H1 (cell line): ENCODE measurements around the gene CCDC59. TPM values are rescaled to one million over a fixed set of nuclear protein-coding genes. Genes with fewer than 3 reads are reported as not detected.

Experiments used
- CTCF ChIA-PET: fragments of 300-600 bp; sonication (Branson Sonifier 250); formaldehyde crosslinking; loops from one replicate; lab custom pipeline; 2021; ENCODE audit not compliant: partially characterized antibody; lab: Charles Lee
- POLR2A ChIA-PET: fragments of 300-600 bp; sonication (Branson Sonifier 250); formaldehyde crosslinking; loops from one replicate; lab custom pipeline; 2021; ENCODE audit warnings: inconsistent platforms; ENCODE audit not compliant: partially characterized antibody; lab: Charles Lee
- DNase-seq, 2 experiments: peaks; one replicate each; pipeline versions ENCODE4 v3.0.0 to v3.0.0-alpha.2; 2010 to 2022; ENCODE audit warnings: low spot score in 2 of 2, low read depth in 1 of 2, mixed read lengths in 1 of 2
- FAIRE-seq: peaks from 2 replicates; lab custom pipeline; 2011; peaks lifted over from hg19 to GRCh38; lab: Jason Lieb, UNC
- H2AFZ ChIP-seq: 2 replicates; pipeline ENCODE4 v1.8.1; 2012; ENCODE audit warnings: low read length, inconsistent platforms
- H2AK5ac ChIP-seq: 2 replicates; pipeline ENCODE4 v1.6.1; 2013; ENCODE audit warnings: low read depth, low read length
- H2BK120ac ChIP-seq: replicated peaks from 2 replicates; pipeline ENCODE3; 2013; ENCODE audit warnings: low read depth, low read length, inconsistent platforms
- H2BK12ac ChIP-seq: 2 replicates; pipeline ENCODE4 v1.6.1; 2013; ENCODE audit warnings: low read depth, low read length
- H2BK15ac ChIP-seq: 2 replicates; pipeline ENCODE4 v1.6.1; 2013; ENCODE audit warnings: low read length
- H2BK20ac ChIP-seq: 2 replicates; pipeline ENCODE4 v1.6.1; 2013; ENCODE audit warnings: low read length
- H2BK5ac ChIP-seq: 2 replicates; pipeline ENCODE4 v1.6.1; 2013; ENCODE audit warnings: low read depth, low read length
- H3K14ac ChIP-seq: 2 replicates; pipeline ENCODE4 v1.6.1; 2013; ENCODE audit warnings: inconsistent platforms; ENCODE audit not compliant: insufficient read length
- H3K18ac ChIP-seq: 2 replicates; pipeline ENCODE4 v1.6.1; 2013; ENCODE audit warnings: low read length; ENCODE audit errors: extremely low read depth
- H3K23ac ChIP-seq: 2 replicates; pipeline ENCODE4 v1.6.1; 2013; ENCODE audit warnings: inconsistent platforms; ENCODE audit not compliant: insufficient read length
- H3K23me2 ChIP-seq: 2 replicates; pipeline ENCODE4 v1.6.1; 2013; ENCODE audit warnings: low read depth, low read length
- H3K27ac ChIP-seq: 2 replicates; pipeline ENCODE4 v1.6.1; 2011; ENCODE audit warnings: low read depth, low read length, inconsistent platforms
- H3K27me3 ChIP-seq, 4 experiments: replicated peaks in 1 of 4; 1 replicate in 1 of 4; 2 replicates in 3 of 4; pipeline versions ENCODE4 v1.6.1 to v1.8.1; 2011 to 2013; ENCODE audit warnings: low read length in 3 of 4, mild to moderate bottlenecking in 3 of 4, inconsistent platforms in 2 of 4, mixed read lengths in 2 of 4, moderate library complexity in 1 of 4; ENCODE audit not compliant: control insufficient read depth in 3 of 4, insufficient read depth in 3 of 4; ENCODE audit errors: extremely low read depth in 1 of 4
- H3K36me3 ChIP-seq, 4 experiments: 2 replicates each; pipeline versions ENCODE4 v1.6.1 to v1.8.1; 2011 to 2013; ENCODE audit warnings: mild to moderate bottlenecking in 4 of 4, low read length in 3 of 4, moderate library complexity in 2 of 4, control low read depth in 1 of 4, inconsistent platforms in 1 of 4; ENCODE audit not compliant: insufficient read depth in 4 of 4, control insufficient read depth in 2 of 4
- H3K4ac ChIP-seq: replicated peaks from 2 replicates; pipeline ENCODE3; 2013; ENCODE audit warnings: low read length, low read depth, mixed read lengths, inconsistent platforms; ENCODE audit not compliant: insufficient read length
- H3K4me1 ChIP-seq, 4 experiments: replicated peaks in 1 of 4; 1 replicate in 1 of 4; 2 replicates in 3 of 4; pipeline versions ENCODE4 v1.6.1 to v1.8.1; 2011 to 2013; ENCODE audit warnings: low read length in 3 of 4, inconsistent platforms in 2 of 4, mixed read lengths in 1 of 4; ENCODE audit not compliant: insufficient read depth in 4 of 4, control insufficient read depth in 3 of 4
- H3K4me2 ChIP-seq, 2 experiments: 2 replicates each; pipeline versions ENCODE4 v1.6.1 to v1.8.1; 2011 to 2013; ENCODE audit warnings: low read depth in 2 of 2, low read length in 2 of 2, control low read depth in 1 of 2, inconsistent platforms in 1 of 2, mild to moderate bottlenecking in 1 of 2; ENCODE audit not compliant: insufficient read depth in 1 of 2
- H3K4me3 ChIP-seq, 4 experiments: fragments of 200-600, 300-600 bp in 1 of 4; sonication (generic), shearing (Covaris generic), sonication (Bioruptor Twin) in 1 of 4; 2 replicates each; pipeline versions ENCODE4 v1.5.1 to v1.8.1; 2011 to 2016; ENCODE audit warnings: low read length in 4 of 4, low read depth in 3 of 4, control low read depth in 2 of 4, inconsistent platforms in 2 of 4, mild to moderate bottlenecking in 2 of 4, mixed read lengths in 1 of 4, moderate library complexity in 1 of 4; ENCODE audit not compliant: insufficient read depth in 2 of 4; ENCODE audit errors: extremely low read depth in 1 of 4
- H3K56ac ChIP-seq: replicated peaks from 2 replicates; pipeline ENCODE3; 2013; ENCODE audit warnings: low read depth, mild to moderate bottlenecking, mixed read lengths, low read length, inconsistent platforms; ENCODE audit not compliant: insufficient read length
- H3K79me1 ChIP-seq: 2 replicates; pipeline ENCODE4 v1.6.1; 2013; ENCODE audit warnings: low read depth, low read length, control low read depth
- H3K79me2 ChIP-seq, 2 experiments: 2 replicates each; pipeline versions ENCODE4 v1.6.1 to v1.8.1; 2012 to 2013; ENCODE audit warnings: low read length in 2 of 2, mild to moderate bottlenecking in 2 of 2, inconsistent platforms in 1 of 2; ENCODE audit not compliant: insufficient read depth in 2 of 2, control insufficient read depth in 1 of 2
- H3K9ac ChIP-seq, 4 experiments: replicated peaks in 1 of 4; 1 replicate in 1 of 4; 2 replicates in 3 of 4; pipeline versions ENCODE4 v1.6.1 to v1.8.1; 2011 to 2013; ENCODE audit warnings: low read depth in 3 of 4, low read length in 3 of 4, control low read depth in 2 of 4, mild to moderate bottlenecking in 2 of 4, moderate library complexity in 2 of 4, inconsistent platforms in 1 of 4; ENCODE audit errors: extremely low read depth in 1 of 4
- H3K9me3 ChIP-seq, 2 experiments: 2 replicates each; pipeline versions ENCODE4 v1.6.1 to v1.8.1; 2012 to 2013; ENCODE audit warnings: mild to moderate bottlenecking in 2 of 2, moderate library complexity in 2 of 2, control low read depth in 1 of 2, inconsistent platforms in 1 of 2, low read depth in 1 of 2, low read length in 1 of 2, mixed read lengths in 1 of 2; ENCODE audit not compliant: insufficient read depth in 2 of 2
- H4K20me1 ChIP-seq, 2 experiments: replicated peaks in 1 of 2; 2 replicates each; pipeline versions ENCODE3 to v1.8.1; 2011 to 2013; ENCODE audit warnings: inconsistent platforms in 2 of 2, low read length in 2 of 2, mild to moderate bottlenecking in 1 of 2; ENCODE audit not compliant: insufficient read depth in 2 of 2, control insufficient read depth in 1 of 2
- H4K5ac ChIP-seq: 2 replicates; pipeline ENCODE4 v1.6.1; 2013; ENCODE audit warnings: low read length, low read depth, mixed read lengths, inconsistent platforms; ENCODE audit not compliant: insufficient read length
- H4K8ac ChIP-seq: 2 replicates; pipeline ENCODE4 v1.8.0; 2013; ENCODE audit warnings: mild to moderate bottlenecking, moderate library complexity, low read length, inconsistent platforms; ENCODE audit not compliant: insufficient read depth; ENCODE audit errors: extremely low read depth
- H4K91ac ChIP-seq: replicated peaks from 2 replicates; pipeline ENCODE3; 2013; ENCODE audit warnings: low read length, mixed read lengths, inconsistent platforms; ENCODE audit not compliant: insufficient read length
- ATF2 ChIP-seq: IDR thresholded peaks from 2 replicates; pipeline ENCODE4 v1.6.1; 2012; ENCODE audit warnings: low read length, inconsistent platforms
- BACH1 ChIP-seq: IDR thresholded peaks from 2 replicates; pipeline ENCODE4 v1.6.1; 2012; ENCODE audit warnings: low read length, improper control_type of control experiment
- GABPA ChIP-seq: IDR thresholded peaks from 2 replicates; pipeline ENCODE4 v1.6.1; 2011; ENCODE audit warnings: mild to moderate bottlenecking, low read length, moderate library complexity, borderline replicate concordance; ENCODE audit not compliant: insufficient read depth
- JUN ChIP-seq: IDR thresholded peaks from 2 replicates; pipeline ENCODE4 v1.6.1; 2011; ENCODE audit warnings: low read depth, mild to moderate bottlenecking, improper control_type of control experiment, low read length
- JUND ChIP-seq: IDR thresholded peaks from 2 replicates; pipeline ENCODE4 v1.6.1; 2011; ENCODE audit warnings: mild to moderate bottlenecking, improper control_type of control experiment, low read length
- KDM5A ChIP-seq: fragments of 200-600 bp; IDR thresholded peaks from 2 replicates; pipeline ENCODE4 v1.7.1; 2012; ENCODE audit warnings: mild to moderate bottlenecking, low read length, inconsistent platforms, mixed read lengths
- POLR2A ChIP-seq, 2 experiments: IDR thresholded peaks; 1 replicate in 1 of 2; 2 replicates in 1 of 2; pipeline ENCODE4 v1.6.1; 2011; ENCODE audit warnings: low read depth in 2 of 2, low read length in 2 of 2, mild to moderate bottlenecking in 2 of 2; ENCODE audit errors: control extremely low read depth in 1 of 2
- POLR2AphosphoS5 ChIP-seq: IDR thresholded peaks from 2 replicates; pipeline ENCODE4 v1.6.1; 2011; ENCODE audit warnings: low read depth, low read length
- POU5F1 ChIP-seq: IDR thresholded peaks from 2 replicates; pipeline ENCODE4 v1.6.1; 2011; ENCODE audit warnings: low read depth, mild to moderate bottlenecking, low read length, moderate library complexity
- TCF12 ChIP-seq: IDR thresholded peaks from 2 replicates; pipeline ENCODE4 v1.6.1; 2011; ENCODE audit warnings: low read depth, mild to moderate bottlenecking, low read length
- YY1 ChIP-seq: IDR thresholded peaks from 2 replicates; pipeline ENCODE4 v1.6.1; 2011; ENCODE audit warnings: low read depth, mild to moderate bottlenecking, low read length
- WGBS, 2 experiments: shearing (Covaris generic) in 1 of 2; methylation state at CpG; one replicate each; pipeline versions ENCODE4 v1.1.6 to v1.1.7; 2013 to 2015; ENCODE audit warnings: low lambda C conversion rate in 2 of 2, mixed read lengths in 2 of 2, inconsistent platforms in 1 of 2, low coverage in 1 of 2, missing lambda C conversion rate in 1 of 2; ENCODE audit not compliant: insufficient replicate concordance in 2 of 2, insufficient coverage in 1 of 2, insufficient read length in 1 of 2; ENCODE audit errors: extremely low coverage in 1 of 2, missing lambda C conversion rate in 1 of 2; 5-methylcytosine and 5-hydroxymethylcytosine counted together
- polyA plus RNA-seq, 7 experiments: library from polyadenylated mRNA; depleted of rRNA in 3 of 7; stranded (reverse) in 5 of 7; unstranded in 2 of 7; fragments of >200 nt in 5 of 7; fragments of 200-250 nt in 2 of 7; gene quantifications; 1 replicate in 5 of 7; 2 replicates in 1 of 7; 4 replicates in 1 of 7; pipeline versions ENCODE4 v1.2.1 to v1.2.3, GENCODE V29; 2011 to 2013; ENCODE audit warnings: missing spikeins in 2 of 7, mixed read lengths in 2 of 7
- total RNA-seq: library from RNA; stranded (reverse); fragmentation: NEBNext Ultra II Directional; extraction: Animal tissue kit (Norgen Biotek cat#: 25700); gene quantifications from 2 replicates; pipeline ENCODE4 v1.2.1, GENCODE V29; 2021
- TF ChIP-seq, protein P1 (sequence below): IDR thresholded peaks from 2 replicates; pipeline ENCODE4 v1.6.1; 2012; ENCODE audit warnings: inconsistent platforms

The CCDC59 gene
- total and polyA plus RNA-seq, 2 of the 8 experiments (the other 6 are each of a cell fraction or from before 2014, with no cell fraction given): 11.6 to 54.0 TPM

DNA sequence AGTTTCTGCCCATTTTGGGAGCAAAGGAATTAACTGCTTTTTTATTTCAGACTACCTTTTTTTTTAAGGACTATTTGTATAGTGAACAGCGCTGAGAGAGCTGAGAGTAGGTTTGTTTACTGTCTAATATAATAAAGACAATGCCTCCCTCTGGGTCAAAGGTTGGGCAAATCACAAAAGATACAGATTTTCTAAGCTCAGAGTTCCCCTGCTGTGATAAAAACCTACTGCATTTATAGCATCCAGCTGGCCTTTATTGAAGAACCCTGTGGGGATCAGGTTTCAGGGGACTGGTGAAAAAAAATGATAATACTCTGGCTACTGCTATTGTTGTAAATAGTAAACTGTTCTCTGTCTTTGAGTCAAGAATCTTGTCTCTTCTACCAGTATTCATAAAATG lies 28.7 kb downstream of the CCDC59 start:
- Histone ChIP-seq H3K18ac (no peak overlapping the region), H3K4ac (no peak overlapping the region), H3K9me3 (no peaks in the 10 kb centered on the region), H3K23ac (no peak overlapping the region), H3K4me3 (peak overlapping the region in 1 of 4 experiments; percentile 3; a peak in 1 of 8 replicates), H3K14ac (no peak overlapping the region), H3K23me2 (no peaks in the 10 kb centered on the region), H3K9ac (no peak overlapping the region), H3K79me1 (no peaks in the 10 kb centered on the region), H2BK15ac (no peak overlapping the region), H4K91ac (no peak overlapping the region), H4K8ac (no peak overlapping the region), H3K27me3 (no peaks in the 10 kb centered on the region), H2BK5ac (no peak overlapping the region), H3K56ac (no peak overlapping the region), H3K4me2 (peak overlapping the region; percentile 17 to 40; a peak in 1 of 4 replicates), H2AFZ (0 out of 2 replicates have a peak overlapping the region, but pooled peaks have one; percentile 11), H2BK120ac (no peak overlapping the region), H2BK20ac (no peak overlapping the region), H3K36me3 (no peaks in the 10 kb centered on the region), H4K5ac (no peak overlapping the region), H4K20me1 (no peaks in the 10 kb centered on the region), H3K79me2 (no peaks in the 10 kb centered on the region), H2BK12ac (no peak overlapping the region), H3K4me1 (peaks cover 0 to 5% (median 0%) of the 10 kb centered on the region in 4 experiments; a peak in 2 of 7 replicates), H3K27ac (no peak overlapping the region), H2AK5ac (no peak overlapping the region)
- 15% methylated on average over 1 of the region's 1 CpG; no CpG with 5 or more reads in 1 of the 2 experiments for WGBS, 2 experiments
- ChIA-PET CTCF (interaction anchor here (0.6 kb wide), 2 partner anchors 241 to 1891 kb away, joined by 3 read pairs; no protein-coding TSS in a partner anchor), POLR2A (interaction anchor here (0.6 kb wide), 1 partner anchor 15 kb away, joined by 3 read pairs; no protein-coding TSS in a partner anchor)
- DNase-seq (no peak), FAIRE-seq (no peak)
- TF ChIP-seq POU5F1 (no peak), YY1 (no peak), TCF12 (no peak), JUN (no peak), KDM5A (no peak), BACH1 (no peak), POLR2AphosphoS5 (no peak), POLR2A (IDR thresholded peaks at IDR 0.05; ENCODE audit: control extremely low read depth in 1 of 2, low read depth in 2 of 2, low read length in 2 of 2) (no peak), GABPA (no peak), JUND (no peak), ATF2 (no peak)
- TF ChIP-seq, protein P1, sequence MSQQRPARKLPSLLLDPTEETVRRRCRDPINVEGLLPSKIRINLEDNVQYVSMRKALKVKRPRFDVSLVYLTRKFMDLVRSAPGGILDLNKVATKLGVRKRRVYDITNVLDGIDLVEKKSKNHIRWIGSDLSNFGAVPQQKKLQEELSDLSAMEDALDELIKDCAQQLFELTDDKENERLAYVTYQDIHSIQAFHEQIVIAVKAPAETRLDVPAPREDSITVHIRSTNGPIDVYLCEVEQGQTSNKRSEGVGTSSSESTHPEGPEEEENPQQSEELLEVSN: no peak
